Kidney glomerular epithelial cell (primary cell): Measurements from ENCODE around the gene BATF.

Experiments
- DNase-seq: peaks from one replicate; lab custom pipeline; 2025; lab: John Stamatoyannopoulos, UW

BATF gene

GRCh38 chr14:75561013-75561432 is 38.8 kb downstream of the BATF start:
- DNase-seq = peak; percentile 77

DNA sequence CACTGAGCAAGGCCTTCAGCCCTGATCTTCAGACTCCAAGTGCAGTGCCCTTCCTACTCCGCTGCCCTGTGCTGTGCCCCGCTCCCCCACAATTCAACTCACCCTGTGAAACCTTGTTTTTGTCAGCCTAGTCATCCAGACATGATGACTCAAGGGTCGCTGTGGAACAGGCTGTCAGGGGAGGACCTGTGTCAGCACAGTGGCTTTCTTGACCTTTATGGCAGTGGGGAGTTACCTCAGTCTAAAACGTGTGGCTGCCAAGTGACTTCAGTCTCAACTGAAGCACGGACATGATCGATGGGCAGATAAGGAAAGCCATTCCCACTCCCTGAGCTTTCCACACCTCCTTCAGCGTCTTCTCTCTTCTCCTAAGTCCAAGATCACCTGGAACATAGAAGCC is 39.8 kb downstream of the BATF start:
- DNase-seq = no peak

GRCh38 chr14:75562489-75562888 is 40.2 kb downstream of the BATF start:
- DNase-seq = no peak

GRCh38 chr14:75563931-75564330 is 41.7 kb downstream of the BATF start:
- no peak for DNase-seq

- DNase-seq = no peak
These were observed 42.8 kb downstream of the BATF start for GRCh38 chr14:75565056-75565455.

GRCh38 chr14:75566321-75566720 is 44.1 kb downstream of the BATF start:
- DNase-seq = no peak

GRCh38 chr14:75566752-75567151 is 44.5 kb downstream of the BATF start:
- no peak for DNase-seq

GRCh38 chr14:75568140-75568539 is 45.9 kb downstream of the BATF start:
- DNase-seq = no peak

DNA sequence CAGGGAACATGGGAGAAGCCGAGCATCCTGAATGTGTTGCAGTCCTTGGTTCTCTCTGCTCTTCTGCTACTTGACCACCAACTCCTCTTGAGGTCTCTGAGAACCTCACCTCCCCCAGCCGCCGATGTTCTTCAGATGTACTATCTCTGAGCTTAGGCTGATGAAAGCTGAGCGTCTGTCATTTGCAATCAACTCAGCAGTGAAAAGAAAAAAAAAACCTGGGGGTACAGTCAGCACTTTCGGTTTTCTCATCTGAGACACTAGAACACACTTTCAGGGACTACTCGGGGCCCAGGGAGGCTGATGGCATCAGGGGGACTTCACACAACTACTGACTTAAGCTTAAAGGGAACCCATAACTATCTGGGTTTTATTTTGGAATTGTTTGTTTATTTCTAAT is 46.5 kb downstream of the BATF start:
- DNase-seq = no peak

DNA sequence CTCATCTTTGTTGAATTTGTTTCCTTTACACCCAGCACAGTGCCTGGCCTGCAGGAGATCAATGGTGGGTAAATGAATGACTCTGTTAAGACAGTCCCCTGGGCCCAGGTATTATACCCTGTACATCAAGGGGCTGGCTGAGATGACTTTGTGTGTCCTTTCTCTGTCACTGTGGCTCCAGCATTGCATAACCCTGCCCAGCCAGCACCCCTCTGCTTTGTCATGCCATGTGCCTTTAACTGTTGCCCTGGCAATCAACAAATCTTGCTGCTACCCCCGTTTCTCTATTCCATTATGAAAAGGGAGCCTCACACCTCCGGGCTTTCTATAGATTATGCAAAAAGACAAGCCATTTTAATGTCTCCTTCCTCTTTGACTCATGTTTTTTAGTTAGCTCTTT is 48.5 kb downstream of the BATF start:
- DNase-seq = no peak

- DNase-seq = no peak
These were observed 49.8 kb downstream of the BATF start for GRCh38 chr14:75572104-75572503.

- DNase-seq = no peak
These were observed 54.8 kb downstream of the BATF start for GRCh38 chr14:75577090-75577489.

GRCh38 chr14:75577729-75578101 is 55.4 kb downstream of the BATF start:
- DNase-seq = peak; percentile 73

DNA sequence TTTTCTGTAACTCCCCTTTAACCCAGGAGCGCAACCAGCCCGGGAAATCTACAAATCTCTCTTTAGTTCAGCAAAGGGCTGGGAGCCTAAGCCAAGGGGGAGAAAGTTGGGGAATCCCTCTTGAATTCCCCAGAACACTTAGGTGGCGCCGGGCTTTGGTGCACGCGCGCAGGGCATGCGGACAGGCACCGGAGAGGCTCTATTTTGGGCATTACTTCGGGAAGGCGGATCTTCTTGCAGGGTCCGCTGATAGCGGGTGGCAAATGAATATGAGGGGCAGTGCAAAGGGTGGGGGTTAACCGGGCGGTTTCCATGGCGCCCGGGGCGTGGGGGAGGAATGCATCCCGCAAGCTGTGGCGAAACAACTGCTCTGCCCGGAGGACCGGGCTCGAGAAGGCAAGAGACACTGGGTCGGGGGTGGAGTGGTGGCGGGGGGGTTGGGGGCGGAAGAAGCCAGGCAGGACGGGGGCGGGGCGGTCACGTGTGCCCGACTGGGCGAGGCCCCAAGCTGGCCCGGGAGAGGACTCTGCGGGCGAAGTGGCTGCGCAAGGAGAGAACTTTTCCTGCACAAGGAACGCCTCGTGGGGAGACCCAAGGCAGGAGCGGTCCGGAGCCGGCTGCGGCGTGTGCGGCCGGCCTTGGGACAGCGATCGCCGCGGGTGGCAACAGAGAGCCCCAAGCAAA is 56.0 kb downstream of the BATF start, which contains the start of gene FLVCR2:
FLVCR2 (plus strand) TSS at position 519 of the 684 bp plus-strand sequence. CDS start 353 bp downstream, outside the sequence.
- DNase-seq = peak; percentile 47

DNA sequence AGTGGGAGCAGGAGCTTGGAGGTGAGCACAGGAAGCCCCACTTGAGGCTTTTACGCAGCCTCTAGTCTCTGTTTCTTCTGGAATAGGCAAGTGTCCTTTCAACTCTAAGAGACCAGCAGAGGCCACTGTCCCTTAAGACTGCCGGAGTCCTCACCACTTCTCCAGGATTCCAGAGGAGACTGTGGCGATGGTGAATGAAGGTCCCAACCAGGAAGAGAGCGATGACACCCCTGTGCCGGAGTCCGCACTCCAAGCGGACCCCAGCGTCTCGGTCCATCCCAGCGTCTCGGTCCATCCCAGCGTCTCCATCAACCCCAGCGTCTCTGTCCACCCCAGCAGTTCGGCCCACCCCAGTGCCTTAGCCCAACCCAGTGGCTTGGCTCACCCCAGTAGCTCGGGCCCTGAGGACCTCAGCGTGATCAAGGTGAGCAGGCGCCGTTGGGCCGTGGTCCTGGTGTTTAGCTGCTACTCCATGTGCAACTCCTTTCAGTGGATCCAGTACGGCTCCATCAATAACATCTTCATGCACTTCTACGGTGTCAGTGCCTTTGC is 56.6 kb downstream of the BATF start:
- no peak for DNase-seq

- no peak for DNase-seq
These were observed 57.1 kb downstream of the BATF start for GRCh38 chr14:75579338-75579864.

- no peak for DNase-seq
These were observed 57.6 kb downstream of the BATF start for GRCh38 chr14:75579882-75580281.

- DNase-seq = no peak
These were observed 65.1 kb downstream of the BATF start for GRCh38 chr14:75587388-75587787.

- DNase-seq = no peak
These were observed 67.7 kb downstream of the BATF start for GRCh38 chr14:75589931-75590330.

DNA sequence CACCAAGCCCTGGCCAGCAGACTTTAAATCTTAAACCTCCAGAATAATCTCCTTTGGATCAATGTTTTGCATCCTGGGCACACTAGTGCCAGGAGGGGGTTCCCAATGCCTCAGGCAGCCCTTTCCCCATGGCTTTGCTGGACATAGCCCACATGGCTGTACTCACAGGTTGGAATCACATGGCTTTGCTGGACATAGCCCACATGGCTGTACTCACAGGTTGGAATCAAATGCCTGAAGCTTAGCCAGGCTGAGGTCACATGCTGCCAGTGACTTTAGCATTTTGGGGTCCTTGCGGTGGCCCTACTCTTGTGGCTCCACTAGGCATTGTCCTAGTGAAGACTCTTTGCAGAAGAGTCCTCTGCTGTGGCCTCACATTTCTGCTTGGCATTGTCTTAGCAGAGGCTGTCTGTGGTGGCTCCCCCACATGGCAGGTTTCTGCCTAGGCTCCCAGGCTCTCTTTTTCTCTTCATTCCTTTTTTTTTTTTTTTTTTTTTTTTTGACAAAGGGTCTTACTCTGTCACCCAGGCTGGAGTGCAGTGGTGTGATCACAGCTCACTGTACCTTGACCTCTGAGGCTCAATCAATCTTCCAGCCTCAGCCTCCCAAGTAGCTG is 69.2 kb downstream of the BATF start:
- no peak for DNase-seq

DNA sequence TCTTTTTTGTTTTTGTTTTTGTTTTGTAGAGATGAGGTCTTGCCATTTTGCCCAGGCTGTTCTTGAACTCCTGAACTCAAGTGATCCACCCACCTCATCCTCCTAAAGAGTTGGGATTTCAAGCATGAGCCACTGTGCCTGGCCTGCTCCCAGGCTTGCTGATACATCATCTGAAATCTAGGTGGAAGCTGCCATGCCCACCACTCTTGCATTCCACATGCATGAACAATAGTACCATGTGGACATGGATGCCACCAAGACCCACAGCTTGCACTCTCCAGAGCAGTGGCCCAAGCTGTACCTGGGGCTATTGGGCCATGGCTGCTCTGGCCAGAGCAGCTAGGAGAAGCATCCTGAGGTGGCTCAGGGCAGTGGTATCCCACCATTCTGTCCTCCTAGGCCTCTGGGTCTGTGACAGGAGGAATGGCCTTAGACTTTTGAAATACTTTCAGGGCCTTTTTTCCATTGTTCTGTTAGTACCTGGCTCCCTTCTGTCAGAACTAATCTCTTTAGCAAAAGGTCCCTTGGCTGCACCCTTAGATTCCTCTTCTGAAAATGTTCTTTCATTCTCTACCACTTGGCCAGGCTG is 69.8 kb downstream of the BATF start:
- no peak for DNase-seq

DNA sequence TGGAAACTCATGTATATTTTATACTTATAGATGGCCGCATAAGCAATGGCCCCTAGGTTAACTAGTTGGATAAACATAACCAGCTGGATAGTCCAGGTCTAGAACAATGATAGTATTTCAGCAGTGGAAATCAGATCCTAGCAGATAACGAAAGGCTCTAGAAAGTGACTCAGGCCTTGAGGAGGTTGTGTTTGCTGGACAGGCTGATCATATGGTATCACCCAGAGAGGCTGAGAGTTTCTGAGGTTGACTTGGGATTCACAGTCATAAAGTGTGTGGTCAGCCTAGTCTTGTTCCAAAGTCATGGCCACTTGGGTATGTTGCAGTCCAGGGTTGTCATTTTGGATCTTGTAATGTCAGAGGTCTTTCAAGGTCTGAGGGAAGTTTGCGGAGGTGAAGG is 73.0 kb downstream of the BATF start:
- DNase-seq = no peak
